RWPE2 (cell line): ENCODE data around the gene ISYNA1.

Experiments used
- ATAC-seq: fragments of 200-7000 bp; cut with Tn5 transposase; 3 replicates; pipeline ENCODE4 v1.9.1; 2021; ENCODE audit warnings: low read depth
- DNase-seq: peaks from one replicate; pipeline ENCODE4 v3.0.0-alpha.2; 2020; ENCODE audit warnings: low spot score
- H3K27ac ChIP-seq: fragments of 450-650 bp; 2 replicates; pipeline ENCODE4 v1.5.1; 2017; ENCODE audit warnings: mild to moderate bottlenecking; ENCODE audit not compliant: poor library complexity, severe bottlenecking
- H3K27me3 ChIP-seq: fragments of 250-450 bp; sonication (Bioruptor Pico); 2 replicates; pipeline ENCODE4 v1.5.1; 2021; ENCODE audit warnings: mild to moderate bottlenecking, moderate library complexity; ENCODE audit not compliant: insufficient read depth, poor library complexity, severe bottlenecking
- H3K36me3 ChIP-seq: fragments of 250-450 bp; sonication (Bioruptor Pico); 2 replicates; pipeline ENCODE4 v1.5.1; 2020; ENCODE audit warnings: low read depth, mild to moderate bottlenecking, moderate library complexity
- H3K4me1 ChIP-seq: fragments of 250-450 bp; sonication (Bioruptor Pico); 2 replicates; pipeline ENCODE4 v1.5.1; 2021; ENCODE audit warnings: mild to moderate bottlenecking, moderate library complexity; ENCODE audit not compliant: insufficient read depth, poor library complexity, severe bottlenecking
- H3K4me3 ChIP-seq: fragments of 250-450 bp; sonication (Bioruptor Pico); 2 replicates; pipeline ENCODE4 v1.5.1; 2021; ENCODE audit warnings: mild to moderate bottlenecking, moderate library complexity; ENCODE audit not compliant: severe bottlenecking
- H3K9me3 ChIP-seq: fragments of 250-450 bp; sonication (Bioruptor Pico); 2 replicates; pipeline ENCODE4 v1.5.1; 2021; ENCODE audit warnings: mild to moderate bottlenecking, moderate library complexity; ENCODE audit not compliant: severe bottlenecking
- CTCF ChIP-seq: fragments of 450-650 bp; IDR thresholded peaks from one replicate; pipeline ENCODE4 v1.5.1; 2017; ENCODE audit warnings: mild to moderate bottlenecking, moderate library complexity; ENCODE audit not compliant: poor library complexity, severe bottlenecking

Gene ISYNA1

GRCh38 chr19:18474366-18474887, 36.5 kb upstream of the ISYNA1 start:
- no peak for TF ChIP-seq CTCF

GRCh38 chr19:18473706-18474087, 35.8 kb upstream of the ISYNA1 start:
- ATAC-seq (no peak), DNase-seq (peak; percentile 54)
- Histone ChIP-seq H3K27me3 (no peaks in the 10 kb centered on the region), H3K4me1 (peaks cover 13% of the 10 kb centered on the region), H3K27ac (no peak overlapping the region), H3K9me3 (no peaks in the 10 kb centered on the region), H3K36me3 (peaks cover 20% of the 10 kb centered on the region), H3K4me3 (no peak overlapping the region)
- TF ChIP-seq CTCF, result no peak

More at GRCh38 chr19:18474366-18474887, 36.5 kb upstream of the ISYNA1 start:
- peaks cover 21% of the 10 kb centered on the region for H3K4me1 ChIP-seq
- no peak for ATAC-seq
- no peaks in the 10 kb centered on the region for H3K9me3 ChIP-seq
- H3K36me3 ChIP-seq, result peaks cover 17% of the 10 kb centered on the region
- no peaks in the 10 kb centered on the region for H3K27me3 ChIP-seq
- no peak for DNase-seq
- peak overlapping the region; percentile 13 for H3K27ac ChIP-seq
- no peak overlapping the region for H3K4me3 ChIP-seq

- peaks cover 20% of the 10 kb centered on the region for H3K36me3 ChIP-seq
- no peaks in the 10 kb centered on the region for H3K9me3 ChIP-seq
- TF ChIP-seq CTCF, result no peak
- peaks cover 9% of the 10 kb centered on the region for H3K4me1 ChIP-seq
- no peaks in the 10 kb centered on the region for H3K27me3 ChIP-seq
- ATAC-seq (no peak), DNase-seq (no peak)
- H3K27ac ChIP-seq, result no peak overlapping the region
- H3K4me3 ChIP-seq, result no peak overlapping the region
Observed at GRCh38 chr19:18473003-18473705, 35.2 kb upstream of the ISYNA1 start.

- no peak for DNase-seq
- H3K4me1 ChIP-seq, result peaks cover 9% of the 10 kb centered on the region
- H3K9me3 ChIP-seq, result no peaks in the 10 kb centered on the region
- no peak for TF ChIP-seq CTCF
- peaks cover 20% of the 10 kb centered on the region for H3K36me3 ChIP-seq
- no peak for ATAC-seq
- no peak overlapping the region for H3K27ac ChIP-seq
- H3K27me3 ChIP-seq, result no peaks in the 10 kb centered on the region
- H3K4me3 ChIP-seq, result no peak overlapping the region
Observed at GRCh38 chr19:18470787-18471186, 32.9 kb upstream of the ISYNA1 start.
